Activated CD8-positive, alpha-beta memory T cell treated with anti-CD3 and anti-CD28 coated beads for 48 hours (primary cell): ENCODE results near the gene THRB.

Experiments used
- DNase-seq, 3 experiments: peaks; one replicate each; pipeline ENCODE4 v3.0.0-alpha.2; 2020; ENCODE audit warnings: low read depth in 2 of 3, low spot score in 2 of 3

Gene THRB

DNA sequence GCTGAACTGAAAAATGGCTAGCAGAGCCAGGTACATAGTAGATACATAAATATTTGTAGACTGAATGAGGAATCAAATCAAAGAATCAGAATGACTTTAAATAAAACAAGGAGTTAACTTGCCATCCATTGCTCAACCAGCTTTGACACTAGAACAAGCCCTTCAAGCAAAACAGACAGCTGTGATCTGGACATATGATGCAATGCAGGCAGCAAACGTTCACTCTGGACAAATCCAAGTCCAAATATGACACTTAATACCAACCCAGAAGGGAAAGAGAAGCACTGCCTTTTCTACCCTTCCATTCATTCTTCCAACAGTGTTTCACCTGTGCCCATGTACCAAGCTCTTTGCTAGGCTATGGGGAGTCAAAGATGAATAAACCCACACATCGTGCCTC lies 4.5 kb downstream of the THRB start:
- no peak for DNase-seq

DNA sequence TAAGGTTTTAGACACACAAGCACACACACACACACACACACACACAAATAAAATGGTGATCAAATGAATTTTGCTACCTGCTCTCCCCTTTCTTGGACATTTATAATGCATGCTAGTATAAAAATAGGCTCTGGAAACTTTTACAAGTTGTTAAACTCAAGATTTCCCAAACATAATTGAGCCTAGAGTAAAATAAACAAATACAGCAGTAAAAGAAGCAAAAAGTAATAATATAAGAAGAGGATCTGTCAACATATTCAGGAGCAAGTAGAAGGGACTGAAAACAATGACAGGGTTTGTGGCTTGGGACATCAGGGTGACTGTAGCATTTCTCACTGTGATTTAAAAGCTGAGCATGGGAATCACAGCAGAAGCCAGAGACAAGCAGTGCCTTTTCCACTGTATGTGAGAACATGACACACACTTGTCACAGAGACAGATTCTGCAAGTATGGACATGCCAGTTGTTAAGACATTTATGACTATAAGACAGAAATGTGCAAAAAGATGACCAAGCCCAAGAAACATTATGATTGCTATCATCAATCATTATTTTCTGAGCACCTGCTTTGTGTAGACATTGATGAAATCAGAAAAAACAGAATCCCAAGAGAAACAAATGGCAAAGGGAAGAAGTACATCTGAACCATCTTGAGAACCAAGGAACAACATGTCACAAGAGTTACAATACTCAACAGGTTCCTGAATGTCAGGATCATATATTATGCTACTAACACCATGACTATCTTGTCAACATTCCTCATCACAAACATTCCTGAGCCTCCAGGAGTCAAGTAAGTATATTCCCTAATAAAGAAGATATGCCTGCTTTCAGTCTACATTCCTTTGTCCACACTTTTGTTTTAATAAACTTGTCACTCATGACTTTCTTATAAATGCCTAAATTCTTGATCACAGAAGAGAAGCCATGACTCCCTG lies 7.1 kb downstream of the THRB start:
- DNase-seq: no peak

DNA sequence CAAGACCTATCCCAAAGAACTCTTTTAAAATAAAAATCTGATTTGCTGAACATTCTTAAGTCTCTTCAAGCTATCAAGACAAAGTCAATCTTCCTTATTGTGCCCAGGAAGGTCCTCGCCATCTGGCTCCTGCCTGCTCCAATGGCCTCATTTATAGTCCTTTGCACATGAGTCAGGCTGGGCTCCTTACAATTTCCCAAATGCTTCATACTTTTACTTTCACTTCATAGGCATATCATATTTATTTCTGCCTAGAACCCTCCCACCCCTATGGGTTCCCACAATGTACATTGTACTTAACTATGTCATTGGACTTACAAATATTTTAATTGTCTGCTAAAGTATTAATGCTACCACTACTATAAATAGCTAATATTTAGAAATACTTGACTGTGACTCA lies 9.1 kb downstream of the THRB start:
- DNase-seq: no peak

DNA sequence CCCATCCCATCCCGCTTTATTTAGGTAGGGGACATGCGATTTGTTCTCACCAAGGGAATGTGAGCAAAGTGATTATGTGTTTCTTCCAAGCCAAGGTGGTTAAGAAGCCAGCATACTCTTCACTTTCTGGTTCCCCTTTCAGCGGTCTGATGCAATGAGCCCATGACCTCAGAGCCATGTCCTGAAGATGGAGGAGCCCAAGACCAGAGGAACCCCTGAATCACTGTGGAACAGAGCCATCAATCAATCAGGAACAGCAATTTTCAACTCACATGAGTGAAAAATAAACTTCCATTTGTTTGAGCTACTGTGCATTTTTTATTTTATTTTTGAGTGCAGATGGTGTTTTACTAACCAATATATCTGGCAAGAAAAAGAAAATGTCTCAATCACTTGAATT lies 10.8 kb downstream of the THRB start:
- DNase-seq: no peak

DNA sequence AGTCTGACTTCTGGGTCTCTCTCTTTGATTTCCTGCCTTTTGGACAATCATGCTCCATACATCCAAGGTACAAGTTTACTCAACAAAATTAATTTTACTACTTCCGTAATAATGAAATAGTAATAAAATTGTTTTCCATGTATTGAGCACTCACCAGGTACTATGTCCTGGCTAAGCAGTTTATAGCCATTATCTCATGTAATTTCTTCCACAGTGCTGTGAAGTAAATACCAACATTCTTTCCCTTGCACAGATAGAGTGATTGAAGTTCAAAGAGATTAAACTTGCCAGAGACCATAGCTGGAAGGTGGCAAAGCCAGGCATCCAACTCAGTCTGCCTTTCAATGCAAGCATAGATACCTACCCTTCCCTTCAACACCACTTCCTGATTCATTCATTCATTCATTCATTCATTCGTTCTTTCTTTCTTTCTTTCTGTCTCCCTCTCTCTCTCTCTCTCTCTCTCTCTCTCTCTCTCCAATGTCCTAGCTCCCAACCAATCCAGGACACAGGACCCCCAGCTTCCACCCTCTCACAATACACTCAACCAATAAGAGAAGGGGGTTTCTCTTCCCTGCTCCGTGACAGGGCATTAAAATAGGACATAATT lies 12.4 kb downstream of the THRB start:
- no peak for DNase-seq

DNA sequence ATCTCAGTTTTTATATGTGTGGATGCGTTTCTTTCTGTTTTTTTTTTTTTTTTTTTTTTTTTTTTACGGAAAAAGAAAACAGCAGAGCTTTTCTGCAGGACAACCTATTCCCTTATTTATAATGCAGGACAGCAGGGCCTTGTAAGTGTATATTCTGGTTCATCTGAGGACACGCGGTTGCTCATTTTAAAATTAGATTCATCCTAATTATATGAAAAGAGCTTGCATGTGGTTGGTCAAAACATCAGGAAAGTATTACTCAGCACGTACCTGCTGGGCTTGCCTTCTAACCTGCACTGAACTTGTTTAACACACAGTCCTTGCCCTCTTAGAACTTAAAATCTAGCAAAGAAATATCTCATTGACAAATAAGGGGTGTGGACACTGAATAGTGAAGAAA lies 13.5 kb downstream of the THRB start:
- no peak for DNase-seq

DNA sequence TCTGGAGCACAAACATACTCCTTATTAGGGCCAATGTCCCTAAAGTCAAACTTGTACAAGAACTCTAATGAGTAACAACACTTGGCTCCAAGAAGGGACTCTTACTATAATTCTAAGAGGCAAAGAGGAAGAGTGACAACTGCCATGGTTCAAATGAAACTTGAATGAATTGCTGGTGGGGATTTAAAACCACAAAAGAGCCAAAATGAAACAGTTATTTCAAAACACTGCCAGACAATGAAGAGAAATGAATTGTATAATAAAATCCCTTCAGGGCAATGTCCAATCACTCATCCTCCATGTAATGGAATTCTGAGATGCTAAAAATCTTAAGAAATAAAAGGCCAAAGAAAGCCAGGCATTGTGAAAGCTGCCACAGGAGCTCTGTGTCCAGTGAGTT lies 14.2 kb downstream of the THRB start:
- DNase-seq: no peak

DNA sequence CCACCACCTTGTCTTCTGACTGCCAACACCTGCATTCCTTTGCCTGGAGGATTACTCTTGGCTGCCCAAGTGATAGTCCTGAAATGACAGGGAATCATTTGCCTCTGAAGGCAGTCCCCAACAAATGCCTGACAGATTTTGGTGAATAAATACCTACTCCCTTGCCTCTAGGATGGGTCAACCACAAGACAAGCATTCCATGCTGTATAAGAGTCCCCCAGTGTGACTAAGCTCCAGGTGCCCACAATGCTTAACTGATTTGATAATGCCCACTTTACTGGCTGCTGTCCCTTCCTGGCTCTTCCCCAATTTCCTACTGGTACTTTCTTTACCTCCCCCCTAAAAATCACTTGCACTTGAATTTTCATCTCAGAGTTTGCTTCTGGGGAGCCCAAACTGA lies 14.8 kb downstream of the THRB start:
- no peak for DNase-seq

DNA sequence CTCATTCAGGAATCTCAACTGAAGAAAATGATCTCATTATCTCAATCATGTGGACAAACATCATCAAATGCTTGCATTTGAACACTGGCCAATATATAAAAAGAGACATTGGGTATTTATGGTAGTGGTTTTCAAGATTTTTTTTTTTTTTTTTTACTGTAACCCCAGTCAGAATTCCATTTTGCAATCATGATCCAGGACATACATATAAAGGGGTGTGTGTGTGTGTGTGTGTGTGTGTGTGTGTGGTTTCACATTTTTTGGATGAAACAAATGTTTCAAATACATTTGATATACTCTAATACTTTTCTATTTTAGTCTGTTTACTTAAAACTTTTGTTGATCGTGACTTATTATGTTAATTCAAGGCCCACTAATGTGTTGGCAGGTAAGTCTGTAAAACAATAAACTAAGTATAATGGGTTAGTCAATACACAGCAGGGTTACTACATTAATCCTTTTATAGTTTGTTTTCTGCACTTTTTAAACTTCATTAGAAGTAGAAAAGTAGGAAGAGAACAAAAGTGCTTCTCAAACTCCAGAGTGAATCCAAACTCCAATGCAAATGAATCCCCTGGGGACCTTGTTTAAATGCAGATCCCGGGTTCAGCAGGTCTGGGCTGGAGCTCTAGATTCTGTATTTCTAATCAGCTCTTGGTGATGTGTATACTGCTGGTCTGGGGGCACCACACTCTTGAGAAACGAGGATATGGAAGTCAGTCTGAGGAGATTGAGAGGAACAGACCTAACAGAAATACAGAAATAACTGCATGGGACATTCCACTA lies 17.6 kb downstream of the THRB start:
- no peak for DNase-seq

DNA sequence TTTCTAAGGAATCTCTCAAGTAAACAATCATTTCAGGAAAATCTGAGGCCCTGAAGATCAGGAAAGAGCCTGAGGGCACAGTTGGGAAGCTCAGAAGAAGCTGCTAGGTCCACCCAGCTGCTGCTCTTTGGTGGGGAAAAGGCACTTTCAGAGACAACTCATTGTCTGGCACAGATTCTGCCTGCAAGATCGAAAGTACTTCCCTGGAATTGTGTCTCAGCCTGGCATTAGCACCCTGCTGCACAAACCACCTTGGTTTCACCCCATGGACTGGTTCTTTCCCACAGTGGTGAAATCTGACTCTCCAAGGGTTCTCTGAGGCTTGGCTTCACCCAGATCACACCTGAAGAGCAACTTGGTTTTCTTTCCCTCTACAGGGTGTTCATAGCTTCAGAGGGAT lies 18.7 kb downstream of the THRB start:
- DNase-seq: no peak

DNA sequence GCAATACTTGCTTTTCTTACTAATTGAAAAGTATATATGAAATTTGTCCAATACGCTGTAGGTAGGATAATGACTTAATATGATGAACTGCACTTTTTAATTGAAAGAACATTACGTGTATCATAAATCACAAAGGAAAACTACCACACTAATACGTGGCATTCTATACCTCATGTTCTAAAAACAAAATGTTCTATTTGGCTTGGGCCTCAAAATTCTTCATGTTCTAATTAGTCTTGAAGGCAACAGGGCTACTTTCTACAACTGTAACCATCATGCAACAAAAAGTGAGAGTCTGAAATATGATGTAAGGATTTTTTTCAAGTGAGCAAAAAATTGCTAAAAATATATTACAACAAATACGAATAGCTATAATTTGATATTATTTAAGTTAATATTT lies 19.8 kb downstream of the THRB start:
- no peak for DNase-seq

DNA sequence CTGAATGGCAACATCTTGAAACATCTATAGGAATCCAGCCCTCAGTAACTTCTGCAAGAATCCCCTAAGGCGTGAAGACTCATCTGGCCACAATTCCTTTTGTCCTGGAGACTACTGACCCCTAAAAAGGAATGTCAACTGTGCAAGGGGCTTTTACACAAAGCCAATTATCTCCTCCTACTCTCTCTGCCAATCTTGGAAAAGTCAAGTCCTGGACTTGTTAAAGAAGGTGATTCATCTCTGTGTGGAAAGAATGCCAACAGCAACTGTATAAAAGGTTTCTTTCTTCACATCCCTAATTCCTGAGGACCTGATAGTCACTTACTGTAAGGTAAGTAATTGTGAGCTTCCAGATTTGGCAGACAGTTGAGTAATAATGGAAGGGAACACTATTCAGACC lies 22.3 kb downstream of the THRB start:
- no peak for DNase-seq

DNA sequence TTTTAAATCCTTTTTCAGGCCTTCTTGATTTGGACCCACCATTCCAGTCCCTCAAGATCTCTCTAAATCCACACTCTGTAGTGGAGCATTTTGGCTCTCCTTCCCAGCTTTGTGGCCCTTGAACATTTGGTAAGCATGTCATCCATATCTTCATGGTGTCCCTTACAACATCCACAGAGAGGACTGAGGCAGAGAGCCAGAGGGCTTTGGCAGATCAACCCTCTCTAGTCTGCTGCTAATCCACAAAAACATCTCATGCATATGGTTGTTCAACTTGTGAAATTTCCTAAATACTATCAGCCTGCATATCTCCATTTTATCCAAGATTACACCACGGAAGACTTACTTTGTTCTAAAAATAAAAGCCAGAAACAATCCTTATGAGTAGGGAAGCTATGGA lies 23.2 kb downstream of the THRB start:
- DNase-seq: no peak

DNA sequence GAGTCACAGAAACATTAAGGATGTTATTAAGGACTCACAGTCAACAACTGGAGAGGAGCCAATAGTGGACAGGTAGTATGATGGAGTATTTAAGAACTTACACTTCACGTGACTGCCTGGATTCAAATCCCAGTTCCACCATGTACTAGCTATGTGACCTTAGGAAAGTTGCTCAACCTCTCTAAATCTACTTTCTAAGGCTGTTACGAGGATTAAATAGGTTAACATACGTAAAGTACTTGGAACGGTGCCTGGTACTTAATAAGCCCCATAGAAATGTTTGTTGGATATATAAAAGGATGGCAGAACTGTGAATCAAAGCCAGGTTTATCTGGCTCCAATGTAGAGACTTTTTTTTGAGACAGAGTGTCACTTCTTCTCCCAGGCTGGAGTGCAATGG lies 24.4 kb downstream of the THRB start:
- no peak for DNase-seq

DNA sequence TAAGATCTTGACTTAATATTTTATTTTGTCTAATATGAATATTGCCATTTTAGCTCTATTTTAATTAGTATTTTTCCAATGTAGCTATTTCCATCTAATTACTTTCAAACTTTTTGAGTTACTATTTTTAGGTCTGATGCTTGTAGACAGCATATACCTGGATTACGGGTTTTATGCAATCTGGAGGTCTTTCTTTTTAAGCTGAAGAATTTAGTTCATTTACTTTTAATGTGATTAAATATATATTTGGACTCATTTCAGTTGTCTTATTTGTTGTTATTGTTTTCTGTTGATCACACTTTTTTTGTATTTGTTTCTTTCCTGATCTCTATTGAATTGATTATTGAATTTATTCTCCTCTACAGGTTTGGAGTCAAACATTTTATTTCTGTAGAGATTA lies 30.3 kb downstream of the THRB start:
- DNase-seq: no peak

DNA sequence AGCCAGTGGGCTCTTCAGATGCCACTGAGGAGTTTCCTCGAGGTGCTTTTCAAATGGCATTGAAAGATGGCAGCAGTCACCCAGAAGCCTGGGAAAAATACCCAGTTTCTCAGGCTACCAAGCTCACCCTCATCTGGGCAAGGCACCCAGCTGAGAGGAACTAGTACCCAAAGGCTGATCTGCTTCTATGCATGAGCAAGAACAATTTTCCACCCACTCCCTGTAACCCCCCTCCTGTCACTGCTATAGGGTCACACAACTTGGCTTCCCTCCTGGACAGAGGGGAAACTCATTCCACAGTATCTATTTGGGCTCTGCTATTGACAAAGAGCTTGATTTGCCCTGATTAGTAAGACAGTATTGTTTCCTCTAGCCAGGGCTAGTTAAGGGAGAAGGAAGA lies 31.9 kb downstream of the THRB start:
- no peak for DNase-seq

DNA sequence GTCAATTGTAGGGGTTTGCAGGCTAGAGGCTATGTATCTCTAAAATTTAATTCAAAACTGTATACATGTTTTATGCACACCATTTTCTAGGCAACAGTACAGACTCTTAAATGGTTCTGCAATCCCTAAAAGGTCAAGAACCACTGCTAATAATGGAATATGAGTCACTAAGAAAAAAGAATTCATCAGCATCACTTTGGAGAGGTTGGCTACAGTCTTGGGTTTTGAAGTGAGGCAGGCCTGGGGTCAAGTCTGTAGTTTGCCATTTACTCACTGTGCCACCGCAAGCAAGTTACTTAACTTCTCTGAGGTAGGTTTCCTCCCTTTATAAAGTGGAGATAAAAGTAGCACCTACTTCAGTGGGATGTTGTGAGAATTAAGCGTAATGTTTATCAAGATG lies 33.7 kb downstream of the THRB start:
- no peak for DNase-seq

DNA sequence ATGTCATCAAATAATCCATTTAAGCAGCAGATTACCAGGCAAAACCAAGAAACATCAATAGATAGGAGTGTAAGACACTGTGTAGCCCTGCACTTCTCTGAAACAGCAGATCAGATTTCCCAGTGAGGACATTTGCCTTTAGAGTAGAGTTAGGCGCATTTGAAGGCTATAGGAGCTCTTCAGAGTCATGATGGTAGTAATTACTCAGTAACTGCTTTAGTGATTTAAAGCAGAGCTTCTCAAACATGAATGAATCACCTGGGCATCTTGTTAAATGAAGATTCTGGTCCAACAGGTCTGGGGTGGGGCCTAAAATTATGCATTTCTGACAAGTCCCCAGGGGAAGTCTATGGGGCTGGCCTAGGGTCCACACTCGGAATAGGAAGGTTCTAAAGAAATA lies 36.9 kb downstream of the THRB start:
- no peak for DNase-seq

DNA sequence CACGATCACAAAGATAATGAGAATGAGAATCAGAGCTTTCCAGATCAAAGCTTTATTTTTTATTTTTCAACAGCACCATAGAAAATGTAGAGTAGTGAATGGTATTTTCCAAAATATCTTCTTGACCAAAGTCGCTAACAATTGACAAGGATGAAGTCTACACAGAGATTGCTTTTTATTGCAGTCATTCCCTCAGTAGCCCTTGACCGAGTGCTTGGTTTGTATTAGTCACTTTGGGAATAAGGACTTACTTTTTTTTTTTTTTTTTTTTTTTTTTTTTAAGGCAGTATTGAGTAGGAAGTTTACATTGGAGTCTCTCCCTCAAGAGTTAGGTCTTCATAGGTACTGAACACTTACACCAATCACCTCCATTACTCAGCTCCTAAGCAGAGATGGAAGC lies 39.8 kb downstream of the THRB start:
- DNase-seq: no peak

DNA sequence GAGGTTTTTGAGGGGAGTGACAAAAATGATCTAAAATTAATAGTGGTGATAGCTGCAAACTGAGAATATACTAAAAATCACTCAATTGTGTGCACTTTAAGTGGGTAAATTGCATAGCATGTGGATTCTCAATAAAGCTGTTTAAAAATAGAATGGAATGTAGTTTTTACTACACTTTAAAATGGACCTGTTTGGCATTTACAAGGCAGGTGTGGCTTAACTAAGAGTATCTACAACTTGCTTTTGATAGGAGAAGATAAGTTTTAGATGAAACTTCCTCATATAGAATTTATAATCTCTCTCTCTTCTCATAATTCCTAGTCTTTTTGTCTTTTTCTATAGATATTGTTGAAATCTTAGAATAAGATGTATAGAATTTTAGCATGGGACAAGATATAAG lies 40.3 kb downstream of the THRB start:
- DNase-seq: no peak

DNA sequence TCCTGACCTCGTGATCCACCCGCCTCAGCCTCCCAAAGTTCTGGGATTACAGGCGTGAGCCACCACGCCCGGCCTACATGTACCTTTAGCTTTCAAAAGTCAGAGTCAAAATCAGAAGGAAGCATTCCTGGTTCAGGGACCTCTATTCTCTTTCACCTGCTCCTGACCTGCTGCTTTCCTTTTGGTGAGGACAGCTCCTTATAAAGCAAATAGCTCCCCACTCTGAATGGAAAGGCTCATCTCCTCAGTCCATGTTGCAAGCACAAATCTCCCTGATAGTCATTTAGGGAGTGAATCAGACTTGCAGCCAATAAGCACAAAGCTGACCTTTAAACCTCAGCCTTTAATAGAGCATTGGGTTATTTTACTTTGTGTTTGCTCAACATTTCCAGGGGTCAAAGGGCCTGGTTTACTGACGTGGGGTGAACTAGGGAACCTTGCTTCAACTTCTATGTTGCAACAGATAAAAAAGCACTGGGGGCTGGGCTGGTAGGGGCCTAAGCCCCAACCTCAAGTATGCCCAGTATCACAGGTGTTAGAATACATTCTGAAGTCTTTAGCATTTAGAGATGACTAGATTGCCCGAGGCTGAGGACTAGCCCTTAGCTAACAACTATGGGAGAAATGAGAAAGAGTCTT lies 43.1 kb downstream of the THRB start:
- DNase-seq: no peak
